ENCODE data around the gene EDRF1.

The EDRF1 gene

GRCh38 chr10:125783408-125783807 lies 63.9 kb downstream of the EDRF1 start:
- in situ Hi-C loops (cut with HindIII; ENCODE audit: low sequenced_read_pairs): loop anchor here (5.0 kb wide), 1 partner anchor 56 kb away; no protein-coding TSS in a partner anchor

- in situ Hi-C loops (cut with HindIII; ENCODE audit: low sequenced_read_pairs): loop anchor here (5.0 kb wide), 1 partner anchor 57 kb away; no protein-coding TSS in a partner anchor
These were observed 64.4 kb downstream of the EDRF1 start for GRCh38 chr10:125783957-125784356.

- in situ Hi-C loops (cut with HindIII; ENCODE audit: low sequenced_read_pairs): no loop called here
These were observed 66.3 kb downstream of the EDRF1 start for GRCh38 chr10:125785791-125786190.

GRCh38 chr10:125788156-125789034 lies 68.9 kb downstream of the EDRF1 start:
- in situ Hi-C loops (cut with HindIII; ENCODE audit: low sequenced_read_pairs): no loop called here

GRCh38 chr10:125792342-125793300 lies 73.1 kb downstream of the EDRF1 start:
- in situ Hi-C loops (cut with HindIII; ENCODE audit: low sequenced_read_pairs): no loop called here

GRCh38 chr10:125795128-125795527 lies 75.6 kb downstream of the EDRF1 start:
- in situ Hi-C loops (cut with HindIII; ENCODE audit: low sequenced_read_pairs): loop anchor here (5.0 kb wide), 1 partner anchor 33 kb away; no protein-coding TSS in a partner anchor

- in situ Hi-C loops (cut with HindIII; ENCODE audit: low sequenced_read_pairs): loop anchor here (5.0 kb wide), 1 partner anchor 33 kb away; no protein-coding TSS in a partner anchor
These were observed 76.2 kb downstream of the EDRF1 start for GRCh38 chr10:125795637-125796190.

GRCh38 chr10:125797424-125797823 lies 77.9 kb downstream of the EDRF1 start:
- in situ Hi-C loops (cut with HindIII; ENCODE audit: low sequenced_read_pairs): loop anchor here (5.0 kb wide), 1 partner anchor 35 kb away; no protein-coding TSS in a partner anchor

- in situ Hi-C loops (cut with HindIII; ENCODE audit: low sequenced_read_pairs): loop anchor here (5.0 kb wide), 1 partner anchor 36 kb away; no protein-coding TSS in a partner anchor
These were observed 78.6 kb downstream of the EDRF1 start for GRCh38 chr10:125797994-125798662.

- in situ Hi-C loops (cut with HindIII; ENCODE audit: low sequenced_read_pairs): loop anchor here (5.0 kb wide), 1 partner anchor 37 kb away; no protein-coding TSS in a partner anchor
These were observed 80.1 kb downstream of the EDRF1 start for GRCh38 chr10:125799451-125800182.

GRCh38 chr10:125801574-125801973 lies 82.1 kb downstream of the EDRF1 start:
- in situ Hi-C loops (cut with HindIII; ENCODE audit: low sequenced_read_pairs): no loop called here

- in situ Hi-C loops (cut with HindIII; ENCODE audit: low sequenced_read_pairs): no loop called here
These were observed 82.6 kb downstream of the EDRF1 start for GRCh38 chr10:125802131-125802530.

GRCh38 chr10:125802739-125803138 lies 83.2 kb downstream of the EDRF1 start:
- in situ Hi-C loops (cut with HindIII; ENCODE audit: low sequenced_read_pairs): no loop called here

GRCh38 chr10:125808047-125808446 lies 88.5 kb downstream of the EDRF1 start:
- in situ Hi-C loops (cut with HindIII; ENCODE audit: low sequenced_read_pairs): no loop called here

- in situ Hi-C loops (cut with HindIII; ENCODE audit: low sequenced_read_pairs): no loop called here
These were observed 91.7 kb downstream of the EDRF1 start for GRCh38 chr10:125811251-125811650.

- in situ Hi-C loops (cut with HindIII; ENCODE audit: low sequenced_read_pairs): no loop called here
These were observed 92.7 kb downstream of the EDRF1 start for GRCh38 chr10:125812128-125812750.

Measured in endothelial cell of hepatic sinusoid (primary cell).